Muscle layer of colon (tissue), 2 donors: Measurements from ENCODE around the gene TPPP2.

ENCODE experiments used
- H3K27ac ChIP-seq: one replicate; pipeline ENCODE4 v1.7.0; 2013; ENCODE audit warnings: low read depth, mild to moderate bottlenecking, low read length, moderate library complexity
- H3K27me3 ChIP-seq, 2 donors: one replicate each; pipeline ENCODE4 v1.7.0; 2013; ENCODE audit warnings: low read length in 2 of 2, mild to moderate bottlenecking in 2 of 2; ENCODE audit not compliant: insufficient read depth in 2 of 2, control insufficient read depth in 1 of 2
- H3K36me3 ChIP-seq: one replicate; pipeline ENCODE4 v1.7.0; 2013; ENCODE audit warnings: mild to moderate bottlenecking, low read length; ENCODE audit not compliant: insufficient read depth
- H3K4me1 ChIP-seq: one replicate; pipeline ENCODE4 v1.7.0; 2013; ENCODE audit warnings: mild to moderate bottlenecking, low read length; ENCODE audit not compliant: insufficient read depth
- H3K4me3 ChIP-seq, 2 donors: one replicate each; pipeline ENCODE4 v1.7.0; 2013; ENCODE audit warnings: low read length in 2 of 2, low read depth in 1 of 2, mild to moderate bottlenecking in 1 of 2, moderate library complexity in 1 of 2
- H3K9ac ChIP-seq: one replicate; pipeline ENCODE4 v1.7.0; 2013; ENCODE audit warnings: low read length
- H3K9me3 ChIP-seq: one replicate; pipeline ENCODE4 v1.7.0; 2013; ENCODE audit warnings: mild to moderate bottlenecking, low read length
- donor health status: abdominal sarcoma.
- donor health status: Adenocarcinoma of cecum.

Gene TPPP2

DNA sequence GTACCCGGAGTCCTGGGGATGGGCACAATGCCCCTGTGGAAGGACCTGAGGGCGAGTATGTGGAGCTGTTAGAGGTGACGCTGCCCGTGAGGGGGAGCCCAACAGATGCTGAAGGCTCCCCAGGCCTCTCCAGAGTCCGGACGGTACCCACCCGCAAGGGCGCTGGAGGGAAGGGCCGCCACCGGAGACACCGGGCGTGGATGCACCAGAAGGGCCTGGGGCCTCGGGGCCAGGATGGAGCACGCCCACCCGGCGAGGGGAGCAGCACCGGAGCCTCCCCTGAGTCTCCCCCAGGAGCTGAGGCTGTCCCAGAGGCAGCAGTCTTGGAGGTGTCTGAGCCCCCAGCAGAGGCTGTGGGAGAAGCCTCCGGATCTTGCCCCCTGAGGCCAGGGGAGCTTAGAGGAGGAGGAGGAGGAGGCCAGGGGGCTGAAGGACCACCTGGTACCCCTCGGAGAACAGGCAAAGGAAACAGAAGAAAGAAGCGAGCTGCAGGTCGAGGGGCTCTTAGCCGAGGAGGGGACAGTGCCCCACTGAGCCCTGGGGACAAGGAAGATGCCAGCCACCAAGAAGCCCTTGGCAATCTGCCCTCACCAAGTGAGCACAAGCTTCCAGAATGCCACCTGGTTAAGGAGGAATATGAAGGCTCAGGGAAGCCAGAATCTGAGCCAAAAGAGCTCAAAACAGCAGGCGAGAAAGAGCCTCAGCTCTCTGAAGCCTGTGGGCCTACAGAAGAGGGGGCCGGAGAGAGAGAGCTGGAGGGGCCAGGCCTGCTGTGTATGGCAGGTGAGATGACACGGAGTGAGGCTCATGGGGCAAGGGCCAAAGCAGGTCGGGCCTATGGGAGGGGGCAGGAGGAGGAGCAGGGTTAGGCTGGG is 44.6 kb downstream of the TPPP2 start:
- Histone ChIP-seq H3K36me3 (peaks cover 64% of the 10 kb centered on the region), H3K9me3 (no peaks in the 10 kb centered on the region), H3K9ac (no peak overlapping the region), H3K4me1 (peaks cover 14% of the 10 kb centered on the region), H3K4me3 (no peak overlapping the region), H3K27ac (no peak overlapping the region), H3K27me3 (no peaks in the 10 kb centered on the region)

DNA sequence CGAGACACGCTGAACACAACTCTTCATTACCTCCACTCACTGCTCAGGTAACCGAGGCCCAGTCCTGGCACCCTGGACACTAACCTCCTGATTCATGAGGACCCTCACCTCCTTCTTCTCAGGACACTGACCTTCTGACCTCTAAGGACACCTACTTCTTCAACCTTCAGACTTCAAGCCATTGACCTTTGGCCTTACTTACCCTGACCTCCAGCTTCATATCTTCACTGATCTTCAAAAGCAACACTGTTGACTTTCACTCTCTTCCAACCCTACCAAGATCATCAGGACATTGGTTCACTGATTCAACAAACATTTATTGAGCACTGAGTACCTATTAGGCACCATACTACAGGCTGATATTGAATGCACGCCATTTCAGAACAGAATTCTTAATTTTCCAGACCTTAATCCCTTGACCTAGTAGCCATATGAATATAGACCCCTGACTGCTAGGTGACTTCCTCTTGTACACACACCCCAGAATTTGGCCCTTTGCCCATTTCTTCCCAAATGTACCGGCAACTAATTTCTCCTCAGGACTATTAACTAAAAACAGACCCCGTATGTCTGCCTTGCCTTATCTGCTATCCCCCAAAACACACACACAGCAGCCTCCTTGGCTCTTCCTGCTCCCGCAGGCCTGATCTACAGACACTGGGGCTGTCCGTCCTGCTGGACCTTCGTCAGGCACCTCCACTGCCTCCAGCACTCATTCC is 45.9 kb downstream of the TPPP2 start:
- Histone ChIP-seq H3K4me1 (peaks cover 13% of the 10 kb centered on the region), H3K4me3 (no peak overlapping the region), H3K27ac (no peak overlapping the region), H3K9ac (no peak overlapping the region), H3K36me3 (peaks cover 76% of the 10 kb centered on the region), H3K9me3 (no peaks in the 10 kb centered on the region), H3K27me3 (no peaks in the 10 kb centered on the region)

DNA sequence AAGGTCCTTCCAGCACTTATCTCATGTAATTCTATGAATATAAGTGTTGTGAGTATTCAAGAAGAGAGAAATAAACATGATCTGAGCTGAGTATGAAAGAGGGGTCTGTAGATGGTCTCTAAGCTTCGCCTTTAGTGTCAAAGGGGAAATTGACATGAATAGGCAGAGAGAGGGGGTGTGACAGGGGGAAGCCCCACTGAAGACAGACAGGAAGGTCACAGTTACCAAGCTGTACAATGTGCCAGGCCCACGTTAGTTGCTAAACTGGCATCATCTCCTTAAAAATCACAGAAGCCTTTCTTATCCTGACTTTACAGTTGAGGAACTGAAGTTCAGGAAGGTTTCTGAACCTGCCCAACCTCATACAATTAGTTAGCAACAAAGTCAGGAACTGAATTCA is 47.7 kb downstream of the TPPP2 start:
- H3K9me3 ChIP-seq: no peaks in the 10 kb centered on the region
- no peak overlapping the region for H3K4me3 ChIP-seq
- no peaks in the 10 kb centered on the region for H3K27me3 ChIP-seq
- H3K9ac ChIP-seq: no peak overlapping the region
- H3K27ac ChIP-seq: no peak overlapping the region
- H3K4me1 ChIP-seq: peaks cover 5% of the 10 kb centered on the region
- H3K36me3 ChIP-seq: peaks cover 91% of the 10 kb centered on the region

DNA sequence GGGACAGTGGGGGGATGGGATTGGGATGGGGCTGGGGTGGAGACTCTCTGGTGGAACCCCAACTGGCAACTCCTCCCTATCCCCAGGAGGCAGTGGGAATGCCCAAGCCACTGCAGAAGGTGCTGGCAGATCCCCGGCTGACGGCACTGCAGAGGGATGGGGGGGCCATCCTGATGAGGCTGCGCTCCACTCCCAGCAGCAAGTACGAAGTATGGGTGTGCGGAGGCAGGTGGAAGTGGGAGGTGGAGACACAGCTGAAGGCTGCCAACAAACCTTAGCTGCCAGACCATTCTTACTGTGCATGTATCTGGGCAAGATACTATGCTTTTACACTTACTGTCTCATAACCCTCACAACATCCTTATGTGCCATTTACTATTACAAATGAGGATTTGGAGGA is 48.3 kb downstream of the TPPP2 start:
- no peaks in the 10 kb centered on the region for H3K4me1 ChIP-seq
- H3K27me3 ChIP-seq: no peaks in the 10 kb centered on the region
- no peak overlapping the region for H3K27ac ChIP-seq
- no peak overlapping the region for H3K9ac ChIP-seq
- H3K36me3 ChIP-seq: peaks cover 89% of the 10 kb centered on the region
- no peak overlapping the region for H3K4me3 ChIP-seq
- H3K9me3 ChIP-seq: no peaks in the 10 kb centered on the region

DNA sequence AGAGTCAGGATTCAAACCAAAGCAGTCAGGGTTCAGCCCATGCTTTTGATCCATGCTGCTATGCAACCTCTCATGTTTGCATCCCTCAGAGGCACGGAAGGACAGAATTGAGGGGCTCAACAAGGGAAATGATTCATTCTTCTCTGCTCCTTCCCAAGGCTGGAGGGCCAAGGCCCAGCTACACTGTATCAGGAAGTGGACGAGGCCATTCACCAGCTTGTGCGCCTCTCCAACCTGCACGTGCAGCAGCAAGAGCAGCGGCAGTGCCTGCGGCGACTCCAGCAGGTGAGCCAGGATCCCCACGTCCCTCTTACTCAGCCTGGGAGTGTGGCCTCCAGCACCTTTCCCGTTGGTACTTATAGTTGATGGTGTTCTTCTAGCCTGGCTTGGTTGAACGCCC is 48.7 kb downstream of the TPPP2 start:
- H3K27me3 ChIP-seq: no peaks in the 10 kb centered on the region
- H3K27ac ChIP-seq: no peak overlapping the region
- no peak overlapping the region for H3K4me3 ChIP-seq
- no peak overlapping the region for H3K9ac ChIP-seq
- H3K4me1 ChIP-seq: no peaks in the 10 kb centered on the region
- H3K36me3 ChIP-seq: peaks cover 84% of the 10 kb centered on the region
- H3K9me3 ChIP-seq: no peaks in the 10 kb centered on the region

DNA sequence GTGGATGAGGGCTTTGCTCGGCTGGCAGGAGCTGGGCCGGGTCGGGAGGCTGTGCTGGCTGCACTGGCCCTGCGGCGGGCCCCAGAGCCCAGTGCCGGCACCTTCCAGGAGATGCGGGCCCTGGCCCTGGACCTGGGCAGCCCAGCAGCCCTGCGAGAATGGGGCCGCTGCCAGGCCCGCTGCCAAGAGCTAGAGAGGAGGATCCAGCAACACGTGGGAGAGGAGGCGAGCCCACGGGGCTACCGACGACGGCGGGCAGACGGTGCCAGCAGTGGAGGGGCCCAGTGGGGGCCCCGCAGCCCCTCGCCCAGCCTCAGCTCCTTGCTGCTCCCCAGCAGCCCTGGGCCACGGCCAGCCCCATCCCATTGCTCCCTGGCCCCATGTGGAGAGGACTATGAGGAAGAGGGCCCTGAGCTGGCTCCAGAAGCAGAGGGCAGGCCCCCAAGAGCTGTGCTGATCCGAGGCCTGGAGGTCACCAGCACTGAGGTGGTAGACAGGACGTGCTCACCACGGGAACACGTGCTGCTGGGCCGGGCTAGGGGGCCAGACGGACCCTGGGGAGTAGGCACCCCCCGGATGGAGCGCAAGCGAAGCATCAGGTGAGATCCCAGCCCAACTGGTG is 51.6 kb downstream of the TPPP2 start:
- Histone ChIP-seq H3K4me3 (no peak overlapping the region), H3K4me1 (no peaks in the 10 kb centered on the region), H3K36me3 (peaks cover 86% of the 10 kb centered on the region), H3K27me3 (no peaks in the 10 kb centered on the region), H3K9me3 (no peaks in the 10 kb centered on the region), H3K9ac (no peak overlapping the region), H3K27ac (no peak overlapping the region)
